COLO829 (cell line): Measurements from ENCODE around the gene SH3BP1.
"Not testable (repeated sequence)": the region's sequence is repeated elsewhere in the genome, so short reads cannot be mapped to it uniquely, and the experiment has no call there.

Source experiments
- DNase-seq: peaks from one replicate; pipeline ENCODE4 v3.0.0; 2012; ENCODE audit warnings: low spot score

The SH3BP1 gene, protein sequence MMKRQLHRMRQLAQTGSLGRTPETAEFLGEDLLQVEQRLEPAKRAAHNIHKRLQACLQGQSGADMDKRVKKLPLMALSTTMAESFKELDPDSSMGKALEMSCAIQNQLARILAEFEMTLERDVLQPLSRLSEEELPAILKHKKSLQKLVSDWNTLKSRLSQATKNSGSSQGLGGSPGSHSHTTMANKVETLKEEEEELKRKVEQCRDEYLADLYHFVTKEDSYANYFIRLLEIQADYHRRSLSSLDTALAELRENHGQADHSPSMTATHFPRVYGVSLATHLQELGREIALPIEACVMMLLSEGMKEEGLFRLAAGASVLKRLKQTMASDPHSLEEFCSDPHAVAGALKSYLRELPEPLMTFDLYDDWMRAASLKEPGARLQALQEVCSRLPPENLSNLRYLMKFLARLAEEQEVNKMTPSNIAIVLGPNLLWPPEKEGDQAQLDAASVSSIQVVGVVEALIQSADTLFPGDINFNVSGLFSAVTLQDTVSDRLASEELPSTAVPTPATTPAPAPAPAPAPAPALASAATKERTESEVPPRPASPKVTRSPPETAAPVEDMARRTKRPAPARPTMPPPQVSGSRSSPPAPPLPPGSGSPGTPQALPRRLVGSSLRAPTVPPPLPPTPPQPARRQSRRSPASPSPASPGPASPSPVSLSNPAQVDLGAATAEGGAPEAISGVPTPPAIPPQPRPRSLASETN

DNA sequence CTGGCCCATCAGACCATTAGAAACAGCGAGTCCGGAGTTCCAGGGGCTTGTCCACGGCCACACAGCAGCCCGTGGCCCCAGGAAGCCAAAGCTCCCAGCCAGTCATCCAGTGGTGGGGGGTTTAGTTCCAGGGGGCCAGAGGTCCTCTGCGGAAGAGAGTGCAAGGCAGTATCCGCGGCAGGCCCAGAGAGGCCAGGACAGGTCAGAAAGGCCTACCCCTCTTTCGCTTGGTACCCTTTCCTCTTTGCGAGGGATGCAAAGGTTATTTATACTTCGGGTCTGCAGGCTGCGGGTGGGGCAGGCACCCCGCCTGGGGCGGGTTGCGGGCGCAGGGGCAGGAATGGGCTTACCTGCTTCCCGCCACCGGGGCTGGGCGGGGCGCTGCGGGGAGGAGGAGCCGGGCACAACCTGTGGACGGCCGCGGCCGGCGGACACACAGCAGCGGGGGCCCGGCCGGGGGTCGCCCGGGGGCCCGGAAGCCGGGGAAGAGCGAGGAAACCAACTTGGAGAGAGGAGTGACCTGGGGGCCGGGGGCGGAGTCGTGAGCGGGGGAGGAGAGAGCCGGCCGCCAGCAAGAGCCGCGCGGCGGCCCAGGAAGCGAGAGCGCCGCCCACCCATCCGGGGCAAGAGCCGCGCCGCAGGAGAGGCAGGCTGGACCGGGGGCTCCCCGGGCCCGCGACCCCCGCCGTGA, at the start of gene SH3BP1:
Gene SH3BP1 (plus strand): TSS at position 600 of the 691 bp plus-strand sequence. CDS start 119 bp downstream, outside the sequence.
- no peak for DNase-seq

DNA sequence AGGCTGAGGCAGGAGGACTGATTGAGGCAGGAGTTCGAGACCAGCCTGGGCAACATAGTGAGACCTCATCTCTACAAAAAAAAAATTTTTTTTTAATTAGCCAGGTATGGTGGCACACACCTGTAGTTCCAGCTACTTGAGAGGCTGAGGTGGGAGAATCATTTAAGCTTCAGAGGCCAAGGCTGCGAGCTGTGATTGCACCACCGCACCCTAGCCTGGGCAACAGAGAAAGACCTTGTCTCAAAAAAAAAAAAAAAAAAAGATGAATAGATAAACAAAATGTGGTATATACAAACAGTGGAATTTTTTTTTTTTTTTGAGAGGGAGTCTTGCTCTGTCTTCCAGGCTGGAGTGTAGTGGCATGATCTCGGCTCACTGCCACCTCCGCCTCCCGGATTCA, 48.4 kb upstream of the SH3BP1 start:
- DNase-seq = not testable (repeated sequence)

DNA sequence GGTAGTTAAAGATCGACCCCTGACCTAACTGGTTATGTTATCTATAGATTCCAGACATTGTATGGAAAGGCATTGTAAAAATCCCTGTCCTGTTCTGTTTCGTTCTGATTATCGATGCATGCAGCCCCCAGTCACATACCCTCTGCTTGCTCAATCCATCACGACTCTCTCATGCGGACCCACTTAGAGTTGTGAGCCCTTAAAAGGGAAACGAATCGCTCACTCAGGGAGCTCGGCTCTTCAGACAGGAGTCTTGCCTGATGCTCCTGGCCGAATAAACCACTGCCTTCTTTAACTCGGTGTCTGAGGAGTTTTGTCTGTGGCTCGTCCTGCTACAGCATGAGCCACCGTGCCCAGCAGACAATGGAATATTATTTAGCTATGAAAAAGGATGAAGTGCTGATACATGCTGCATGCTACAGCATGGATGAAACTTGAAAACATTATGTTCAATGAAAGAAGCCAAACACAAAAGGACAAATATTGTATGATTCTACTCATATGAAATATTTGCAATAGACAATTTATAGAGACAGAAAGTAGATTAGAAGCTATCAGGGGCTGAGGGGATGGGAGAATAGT, 47.6 kb upstream of the SH3BP1 start:
- no peak for DNase-seq

DNA sequence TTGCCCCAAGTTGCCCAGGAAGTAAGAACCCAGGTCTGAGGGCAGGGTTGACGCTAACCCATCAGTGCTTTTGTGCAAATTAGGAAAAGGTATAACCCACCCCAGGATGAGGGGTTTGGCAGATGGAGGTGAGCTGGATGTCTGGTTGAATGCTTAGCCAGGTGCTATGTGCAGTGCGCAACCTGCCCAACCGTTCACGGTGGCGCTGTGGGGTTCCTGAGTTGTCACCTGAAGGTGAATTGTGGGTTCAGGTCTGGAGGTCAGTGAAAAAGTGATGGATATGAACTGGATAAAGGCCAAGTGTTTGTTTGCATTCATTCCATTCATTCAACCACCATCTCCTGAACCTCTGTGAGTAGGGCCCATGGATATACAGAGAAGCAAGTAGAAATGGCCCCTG, 45.2 kb upstream of the SH3BP1 start:
- DNase-seq = no peak

DNA sequence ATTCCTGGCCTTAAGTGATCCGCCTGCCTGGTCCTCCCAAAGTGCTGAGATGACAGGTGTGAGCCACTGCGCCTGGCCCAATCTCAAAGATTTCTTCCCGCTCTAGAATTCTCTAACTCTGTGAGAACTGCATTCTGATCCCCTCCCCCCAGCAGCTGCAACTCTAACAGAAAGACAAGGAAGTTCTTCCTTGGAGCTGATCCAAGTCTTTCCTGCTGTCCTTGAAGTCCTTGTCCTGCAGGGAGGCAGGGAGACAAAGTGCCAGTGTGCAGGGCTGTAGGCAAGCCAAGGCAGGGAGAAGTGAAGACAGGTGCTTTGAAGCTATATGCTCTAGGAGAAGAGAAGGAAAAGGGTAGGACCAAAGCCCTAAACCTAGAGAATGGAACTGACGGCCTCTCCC, 40.3 kb upstream of the SH3BP1 start:
- DNase-seq = no peak

DNA sequence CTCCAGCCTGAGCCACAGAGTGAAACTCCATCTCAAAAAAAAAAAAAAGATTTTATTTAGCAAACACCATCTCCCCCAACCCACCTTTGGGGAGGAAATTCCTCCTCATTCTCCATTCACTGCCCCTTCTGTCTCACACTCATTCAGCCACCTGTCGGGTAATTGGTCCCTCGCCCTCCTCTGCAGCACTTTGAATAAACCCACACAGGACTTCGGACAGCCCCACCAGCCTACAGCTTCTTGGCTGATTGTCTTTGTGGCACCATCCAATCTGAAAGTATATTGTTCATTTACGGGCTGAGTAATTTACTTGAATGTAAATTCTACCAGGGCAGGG, 38.3 kb upstream of the SH3BP1 start:
- DNase-seq = no peak

DNA sequence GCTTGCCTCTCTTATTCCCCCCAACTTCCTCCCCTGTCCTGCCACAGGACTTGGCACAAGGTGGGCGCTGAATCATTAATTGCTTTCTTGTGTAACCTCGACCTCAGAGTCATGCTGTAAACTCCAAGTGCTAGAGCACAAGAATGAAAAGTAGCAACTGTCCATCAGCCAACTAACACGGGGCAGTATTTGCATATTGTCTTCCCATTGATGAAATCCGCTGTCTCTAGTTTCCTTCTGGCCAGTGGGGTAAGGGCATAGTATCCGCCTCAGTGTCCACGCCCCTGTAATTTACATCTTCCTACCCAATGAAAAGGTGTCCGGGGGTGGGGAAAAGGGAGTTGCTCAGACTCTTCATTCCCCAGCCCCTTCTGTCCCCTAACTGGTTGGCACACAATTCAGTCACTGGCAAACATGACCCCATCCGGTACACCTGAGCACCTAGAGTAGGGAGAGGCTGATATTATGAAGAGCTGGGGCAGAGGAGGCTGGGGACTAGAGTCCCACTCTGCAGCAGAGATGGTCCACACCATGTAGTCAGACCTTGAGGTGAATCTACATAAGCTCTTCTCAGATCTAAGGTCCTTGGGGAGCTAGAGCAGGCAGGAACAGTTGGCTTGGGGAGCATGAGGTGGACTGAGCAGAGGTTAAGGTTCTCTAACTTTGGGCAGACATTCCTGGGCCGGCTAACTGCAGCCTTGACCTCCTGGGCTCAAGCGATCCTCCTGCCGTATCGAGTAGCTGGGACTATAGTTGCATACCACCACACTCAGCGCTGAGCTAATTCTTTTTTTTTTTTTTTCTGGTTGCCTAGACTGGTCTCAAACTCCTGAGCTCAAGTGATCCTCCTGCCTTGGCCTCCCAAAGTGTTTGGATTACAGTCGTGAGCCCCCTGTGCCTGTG, 37.7 kb upstream of the SH3BP1 start:
- DNase-seq = no peak

DNA sequence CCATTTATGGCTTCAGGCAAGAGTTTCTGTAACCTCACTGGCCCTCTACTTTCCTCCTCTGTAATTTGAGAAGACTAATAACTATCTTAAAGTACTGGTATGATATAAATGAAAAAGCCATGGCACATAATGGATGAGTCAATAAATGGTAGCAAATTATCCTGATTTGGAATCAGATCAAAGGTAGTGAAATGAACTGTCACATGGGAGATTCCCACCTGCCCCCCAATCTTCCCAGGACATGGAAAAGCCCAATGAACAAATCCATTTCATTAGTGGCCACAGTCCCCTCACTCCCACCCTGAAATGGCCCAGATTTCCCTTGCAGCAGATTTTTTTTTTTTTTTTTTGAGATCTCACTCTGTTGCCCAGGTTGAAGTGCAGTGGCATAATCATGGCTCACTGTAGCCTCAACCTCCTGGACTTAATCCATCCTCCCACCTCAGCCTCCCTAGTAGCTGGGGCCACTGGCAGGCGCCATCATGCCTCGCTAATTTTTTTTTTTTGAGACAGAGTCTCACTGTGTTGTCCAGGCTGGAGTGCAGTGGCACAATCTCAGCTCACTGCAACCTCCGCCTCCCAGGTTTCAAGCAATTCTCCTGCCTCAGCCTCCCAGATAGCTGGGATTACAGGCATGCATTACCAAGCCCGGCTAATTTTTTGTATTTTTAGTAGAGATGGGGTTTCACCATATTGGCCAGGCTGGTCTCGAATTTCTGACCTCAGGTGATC, 36.8 kb upstream of the SH3BP1 start:
- not testable (repeated sequence) for DNase-seq

DNA sequence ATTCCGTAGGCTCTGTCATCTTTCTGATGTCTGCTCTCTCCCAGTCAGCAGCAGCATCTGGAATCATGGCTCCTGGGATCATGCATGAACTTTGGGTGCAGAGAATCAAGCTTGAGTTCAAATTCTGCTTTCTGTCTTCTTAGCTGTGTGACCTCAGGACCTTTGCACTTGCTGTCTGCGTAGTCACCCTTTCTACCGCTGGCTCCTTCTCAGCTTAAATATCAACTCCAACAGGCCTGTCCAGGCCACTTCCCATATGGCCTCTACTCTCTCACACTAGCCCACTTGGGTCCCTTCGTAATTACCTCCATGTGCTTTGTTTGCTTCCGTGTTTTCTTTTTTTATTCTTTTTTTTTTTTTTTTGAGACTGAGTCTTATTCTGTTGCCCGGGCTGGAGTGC, 35.4 kb upstream of the SH3BP1 start:
- no peak for DNase-seq

DNA sequence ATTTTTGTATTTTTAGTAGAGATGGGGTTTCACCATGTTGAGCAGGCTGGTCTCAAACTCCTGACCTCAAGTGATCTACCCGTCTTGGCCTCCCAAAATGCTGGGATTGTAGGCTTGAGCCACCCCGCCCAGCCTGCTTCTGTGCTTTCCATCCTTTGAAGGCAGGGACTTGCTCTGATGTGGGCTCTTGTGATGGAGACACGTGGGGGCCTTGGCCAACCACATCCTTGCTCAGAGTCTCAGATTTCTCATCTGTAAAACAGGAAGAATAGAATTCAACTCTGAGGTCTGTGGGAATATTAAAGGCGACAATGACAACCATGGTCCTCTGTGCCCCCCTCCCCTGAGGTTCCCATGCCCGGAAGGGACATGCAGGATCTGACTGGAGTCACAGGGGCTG, 34.6 kb upstream of the SH3BP1 start:
- no peak for DNase-seq

DNA sequence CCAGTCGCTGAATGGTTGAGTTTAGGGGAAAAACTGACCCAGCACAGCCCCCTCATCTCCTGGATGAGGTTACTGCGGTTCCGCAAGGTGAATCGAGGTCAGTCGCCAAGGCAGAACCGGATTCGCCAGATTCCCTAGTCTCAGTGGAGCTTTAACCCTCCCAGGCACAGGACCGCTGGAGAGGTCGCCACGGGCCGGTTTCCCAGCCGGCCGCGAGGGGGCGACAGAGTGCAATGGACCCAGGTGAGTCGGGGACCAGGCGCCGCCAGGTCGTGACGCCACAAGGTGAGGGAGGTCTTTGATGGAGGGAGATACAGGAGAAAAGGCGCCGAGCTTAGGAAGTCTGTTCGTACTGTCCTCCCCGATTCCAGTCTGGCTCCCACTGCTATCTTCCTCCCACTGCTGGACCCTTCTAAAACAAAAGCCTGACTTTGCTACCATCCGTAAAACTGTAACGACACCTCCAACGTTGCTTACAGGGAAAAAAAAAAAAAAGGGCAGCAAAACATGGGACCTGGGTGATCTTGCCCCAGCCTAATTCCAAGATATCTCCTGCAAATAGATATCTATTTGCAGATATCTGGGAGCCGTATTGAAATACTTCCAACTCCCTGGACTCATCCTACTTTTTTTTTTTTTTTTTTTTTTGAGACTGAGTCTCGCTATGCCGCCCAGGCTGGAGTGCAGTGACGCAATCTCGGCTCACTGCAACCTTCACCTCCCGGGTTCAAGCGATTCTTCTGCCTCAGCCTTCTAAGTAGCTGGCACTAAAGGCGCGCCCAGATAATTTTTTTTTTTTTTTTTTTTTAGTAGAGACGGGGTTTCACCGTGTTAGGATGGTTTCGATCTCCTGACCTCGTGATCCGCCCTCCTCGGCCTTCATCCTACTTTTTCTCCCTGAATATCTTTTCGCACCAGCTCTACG, 32.2 kb upstream of the SH3BP1 start:
- DNase-seq = peak; percentile 76

DNA sequence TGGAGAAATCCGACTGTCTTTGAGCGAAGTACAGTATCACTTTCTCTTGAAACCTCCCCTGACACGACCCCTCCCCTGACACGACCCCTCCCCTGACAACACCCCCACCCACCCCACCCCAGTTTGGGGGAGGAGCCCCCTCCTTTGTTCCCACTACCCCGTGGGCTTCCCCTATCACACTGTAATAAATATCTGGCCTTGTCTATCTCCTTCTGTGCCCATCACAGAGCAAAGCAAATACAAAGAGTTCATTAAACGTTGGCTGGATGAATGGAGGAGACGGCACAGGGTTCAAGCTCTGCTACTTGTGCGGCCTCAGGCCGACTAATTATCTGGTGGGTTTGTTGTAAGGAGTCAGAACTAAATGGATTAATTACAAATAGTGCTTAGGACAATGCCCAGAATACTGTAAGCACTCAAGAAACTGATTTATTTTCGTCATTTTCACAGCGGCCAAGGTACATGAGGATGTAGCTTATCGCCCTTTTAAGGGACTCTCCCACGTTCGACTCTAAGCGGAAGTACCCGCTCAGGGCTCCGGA, 31.5 kb upstream of the SH3BP1 start:
- DNase-seq = no peak

DNA sequence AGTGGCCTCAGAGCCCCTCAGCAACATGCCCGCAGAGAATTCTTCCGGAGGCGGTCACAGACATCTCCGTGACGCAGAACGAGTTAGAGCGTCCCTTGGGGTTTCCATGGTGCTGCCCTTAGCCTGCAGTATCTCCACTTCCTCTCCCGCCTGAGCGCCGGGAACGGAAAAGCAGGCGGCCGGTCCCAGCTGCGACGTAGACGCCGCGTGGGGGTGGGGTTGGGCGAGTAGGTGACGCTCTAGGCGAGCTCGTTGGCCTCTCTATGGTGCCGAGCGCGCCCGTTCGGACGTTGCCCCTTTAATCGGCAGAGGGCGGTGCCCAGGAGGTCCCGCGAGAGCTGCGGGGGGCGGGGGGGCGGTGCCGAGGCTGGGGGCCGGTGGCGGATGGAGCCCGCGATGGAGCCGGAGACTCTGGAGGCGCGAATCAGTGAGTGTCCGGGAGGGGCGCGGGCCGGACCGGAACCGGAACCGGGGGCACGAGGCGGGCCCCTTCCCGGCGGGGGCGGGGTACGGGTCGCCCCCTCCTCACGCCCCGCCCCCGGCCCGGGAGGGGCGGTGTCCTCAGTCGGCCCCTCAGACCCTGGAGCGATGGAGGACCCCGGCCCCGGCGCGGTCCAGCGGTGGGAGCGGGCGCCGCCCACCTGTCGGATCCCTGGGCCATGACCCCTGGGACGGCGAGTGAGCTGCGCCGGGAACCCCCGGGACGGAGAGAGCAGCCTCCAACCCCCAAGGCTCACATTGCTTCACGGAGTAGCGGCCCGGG, 30.8 kb upstream of the SH3BP1 start, which contains the start of gene GGA1:
Gene GGA1 (plus strand): TSS at position 358 of the 763 bp plus-strand sequence. CDS start 27 bp downstream, at position 385.
- DNase-seq = peak; percentile 99

DNA sequence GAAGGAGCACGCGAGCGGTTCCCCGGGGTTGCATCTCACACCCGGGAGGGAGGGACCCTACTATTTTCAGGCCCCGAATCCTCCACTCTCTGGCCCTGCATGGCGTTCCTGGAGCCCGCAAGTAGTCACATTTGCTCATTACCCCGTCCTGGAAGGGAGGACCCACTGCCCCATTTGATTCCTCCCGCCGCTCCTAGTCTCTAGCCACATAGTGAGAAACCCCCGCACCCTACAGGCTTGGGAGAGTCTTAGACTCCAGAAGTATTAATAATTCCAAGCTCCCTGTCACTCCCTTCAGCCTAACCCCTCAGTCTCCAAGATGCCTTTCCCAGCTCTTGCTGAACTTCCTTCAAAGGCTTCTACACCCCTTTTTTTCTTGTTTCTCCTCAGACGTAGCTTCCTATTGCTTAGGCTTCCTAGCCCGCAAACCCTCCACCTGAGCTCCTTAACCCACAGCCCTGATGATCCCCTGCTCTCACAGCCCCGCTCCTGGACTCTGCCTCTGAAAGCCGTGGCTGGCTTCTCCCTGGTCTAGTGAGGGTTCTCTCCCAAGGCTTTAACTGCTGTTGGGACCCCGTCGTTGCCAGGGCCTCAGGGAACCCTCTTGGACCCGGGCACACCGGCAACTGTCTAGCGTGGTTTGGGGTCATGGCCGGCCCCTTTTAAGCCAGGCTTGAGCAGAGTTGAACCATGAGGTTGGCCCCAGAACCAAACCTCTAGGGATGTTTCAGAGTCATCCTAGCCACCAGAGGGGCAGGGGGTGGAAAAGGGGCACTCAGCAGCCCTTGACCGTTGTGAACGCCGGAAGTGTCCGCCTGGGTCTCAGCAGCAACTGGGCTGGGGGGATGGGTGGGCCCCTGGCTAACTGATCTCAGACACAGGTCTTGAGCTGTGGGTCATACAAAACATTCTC, 30.0 kb upstream of the SH3BP1 start:
- DNase-seq = no peak

DNA sequence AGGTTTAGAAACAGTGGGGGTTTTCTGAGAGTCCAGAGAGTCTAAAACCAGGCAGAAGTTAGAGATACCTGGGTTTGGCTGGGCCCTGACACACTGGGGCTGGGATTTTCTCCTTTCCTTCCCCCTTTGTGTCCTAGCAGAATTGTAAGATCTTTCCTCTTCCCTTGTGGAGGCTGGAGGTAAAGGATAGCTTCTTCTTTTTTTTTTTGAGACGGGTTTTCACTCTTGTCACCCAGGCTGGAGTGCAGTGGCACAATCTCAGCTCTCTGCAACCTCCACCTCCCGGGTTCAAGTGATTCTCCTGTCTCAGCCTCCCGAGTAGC, 29.4 kb upstream of the SH3BP1 start:
- not testable (repeated sequence) for DNase-seq

DNA sequence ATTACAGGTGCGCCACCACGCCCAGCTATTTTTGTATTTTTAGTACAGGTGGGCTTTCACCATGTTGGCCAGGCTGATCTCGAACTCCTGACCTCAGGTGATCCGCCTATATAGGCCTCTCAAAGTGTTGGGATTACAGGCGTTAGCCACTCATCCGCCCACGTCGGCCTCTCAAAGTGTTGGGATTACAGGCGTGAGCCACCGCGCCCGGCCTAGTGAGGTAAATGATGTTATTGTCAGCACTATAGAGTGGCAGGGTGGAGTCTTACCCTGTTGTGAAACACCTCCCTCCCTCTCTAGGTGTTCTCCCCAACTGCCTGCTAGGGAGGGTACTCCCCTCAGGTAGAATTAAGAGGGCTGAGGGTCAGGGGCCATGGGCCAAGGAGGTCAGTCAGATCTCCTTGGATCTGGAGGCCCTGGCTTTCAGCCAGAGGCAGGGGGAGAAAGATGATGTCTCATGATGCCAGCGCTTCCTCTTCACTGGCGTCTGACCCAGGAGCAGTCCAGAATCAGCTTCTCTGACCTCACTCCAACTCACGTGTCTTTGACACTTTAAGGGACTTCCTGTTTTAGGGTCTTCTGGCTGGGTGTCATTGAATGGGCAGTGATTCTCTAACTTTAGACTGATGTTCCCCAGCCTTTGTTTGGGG, 28.9 kb upstream of the SH3BP1 start:
- no peak for DNase-seq

DNA sequence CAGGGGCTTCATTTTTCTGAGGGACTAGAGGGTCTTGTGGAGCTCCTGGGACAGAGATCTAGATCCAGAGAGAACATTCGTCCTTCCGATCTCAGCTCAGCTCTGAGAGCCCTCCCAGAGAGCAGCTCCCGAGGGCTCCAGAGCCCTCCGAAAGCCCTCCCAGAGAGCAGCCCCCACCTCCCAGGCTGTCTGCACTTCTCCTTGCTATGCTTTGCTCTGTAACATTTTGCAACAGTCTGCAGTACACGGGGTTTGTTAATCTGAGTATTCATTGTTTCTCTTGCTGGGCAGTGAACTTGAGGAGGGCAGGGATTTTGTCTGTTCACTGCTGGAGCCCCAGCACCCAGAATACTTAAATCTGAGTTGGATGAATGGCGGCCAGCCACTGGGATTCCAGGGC, 28.3 kb upstream of the SH3BP1 start:
- DNase-seq = no peak
